HL-60 (cell line): ENCODE results near the gene ECHS1.

Experiments used
- GABPA ChIP-seq: IDR thresholded peaks from 2 replicates; pipeline ENCODE4 v1.6.1; 2012; ENCODE audit warnings: low read depth
- POLR2AphosphoS5 ChIP-seq: IDR thresholded peaks from 2 replicates; pipeline ENCODE4 v1.6.1; 2012; ENCODE audit warnings: low read depth
- REST ChIP-seq: IDR thresholded peaks from 2 replicates; pipeline ENCODE4 v1.6.1; 2012; ENCODE audit warnings: low read depth; ENCODE audit not compliant: insufficient replicate concordance
- SPI1 ChIP-seq: IDR thresholded peaks from 2 replicates; pipeline ENCODE4 v1.6.1; 2012; ENCODE audit warnings: low read depth, mild to moderate bottlenecking, borderline replicate concordance
- TF ChIP-seq, protein P1 (sequence below): IDR thresholded peaks from one replicate; pipeline ENCODE4 v1.5.1; 2011; ENCODE audit warnings: low read length, control low read depth, inconsistent platforms; ENCODE audit not compliant: insufficient read depth

- TF ChIP-seq POLR2AphosphoS5 (0 out of 2 replicates have a peak, but pooled peaks have one; percentile 2), GABPA (no peak), REST (no peak), SPI1 (no peak)
- TF ChIP-seq, protein P1, sequence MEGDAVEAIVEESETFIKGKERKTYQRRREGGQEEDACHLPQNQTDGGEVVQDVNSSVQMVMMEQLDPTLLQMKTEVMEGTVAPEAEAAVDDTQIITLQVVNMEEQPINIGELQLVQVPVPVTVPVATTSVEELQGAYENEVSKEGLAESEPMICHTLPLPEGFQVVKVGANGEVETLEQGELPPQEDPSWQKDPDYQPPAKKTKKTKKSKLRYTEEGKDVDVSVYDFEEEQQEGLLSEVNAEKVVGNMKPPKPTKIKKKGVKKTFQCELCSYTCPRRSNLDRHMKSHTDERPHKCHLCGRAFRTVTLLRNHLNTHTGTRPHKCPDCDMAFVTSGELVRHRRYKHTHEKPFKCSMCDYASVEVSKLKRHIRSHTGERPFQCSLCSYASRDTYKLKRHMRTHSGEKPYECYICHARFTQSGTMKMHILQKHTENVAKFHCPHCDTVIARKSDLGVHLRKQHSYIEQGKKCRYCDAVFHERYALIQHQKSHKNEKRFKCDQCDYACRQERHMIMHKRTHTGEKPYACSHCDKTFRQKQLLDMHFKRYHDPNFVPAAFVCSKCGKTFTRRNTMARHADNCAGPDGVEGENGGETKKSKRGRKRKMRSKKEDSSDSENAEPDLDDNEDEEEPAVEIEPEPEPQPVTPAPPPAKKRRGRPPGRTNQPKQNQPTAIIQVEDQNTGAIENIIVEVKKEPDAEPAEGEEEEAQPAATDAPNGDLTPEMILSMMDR: no peak
These were observed 60.4 kb downstream of the ECHS1 start for GRCh38 chr10:133312769-133313145.
